Sigmoid colon (tissue), 7 donors: ENCODE measurements around the gene EVI2B. TPM values are rescaled to one million over a fixed set of nuclear protein-coding genes. Genes with fewer than 3 reads are reported as not detected.
"Not testable (repeated sequence)": the region's sequence is repeated elsewhere in the genome, so short reads cannot be mapped to it uniquely, and the experiment has no call there.

Experiments
- DNase-seq: peaks from one replicate; pipeline ENCODE4 v3.0.0-alpha.2; 2019
- H3K27ac ChIP-seq, 4 donors: fragments of 200-600 bp; sonication (generic); one replicate each; pipeline ENCODE4 v1.5.1; 2016 to 2019; ENCODE audit warnings: mild to moderate bottlenecking in 1 of 4
- H3K27me3 ChIP-seq, 3 donors: fragments of 200-600 bp; sonication (generic); one replicate each; pipeline ENCODE4 v1.5.1; 2019; ENCODE audit warnings: mild to moderate bottlenecking in 1 of 3
- H3K36me3 ChIP-seq, 4 donors: fragments of 200-600 bp; sonication (generic); one replicate each; pipeline ENCODE4 v1.5.1; 2016 to 2019
- H3K4me1 ChIP-seq, 4 donors: fragments of 200-600 bp; sonication (generic); one replicate each; pipeline ENCODE4 v1.5.1; 2017 to 2019
- H3K4me3 ChIP-seq, 4 donors: fragments of 200-600 bp; sonication (generic); one replicate each; pipeline ENCODE4 v1.5.1; 2017 to 2019; ENCODE audit warnings: mild to moderate bottlenecking in 2 of 4, moderate library complexity in 1 of 4
- H3K9me3 ChIP-seq, 4 donors: fragments of 200-600 bp in 3 of 4; sonication (generic) in 3 of 4; one replicate each; pipeline versions ENCODE4 v1.5.1 to v1.6.1; 2013 to 2019
- CTCF ChIP-seq, 4 experiments: fragments of 450-650 bp in 3 of 4; fragments of 200-600 bp in 1 of 4; IDR thresholded peaks; one replicate each; pipeline ENCODE4 v1.5.1; 2016 to 2019; ENCODE audit warnings: antibody characterized with exemption in 4 of 4, mild to moderate bottlenecking in 3 of 4, moderate library complexity in 2 of 4
- EP300 ChIP-seq, 4 donors: sonication (generic); formaldehyde crosslinking; IDR thresholded peaks; one replicate each; pipeline ENCODE4 v1.6.1; 2017; ENCODE audit warnings: antibody characterized with exemption in 4 of 4
- POLR2A ChIP-seq, 2 donors: fragments of 450-650 bp; IDR thresholded peaks; one replicate each; pipeline ENCODE4 v1.6.1; 2016; ENCODE audit warnings: antibody characterized with exemption in 2 of 2, mild to moderate bottlenecking in 2 of 2, moderate library complexity in 2 of 2
- POLR2AphosphoS5 ChIP-seq, 4 donors: sonication (generic); formaldehyde crosslinking; IDR thresholded peaks; one replicate each; pipeline ENCODE4 v1.6.1; 2017; ENCODE audit warnings: antibody characterized with exemption in 4 of 4
- WGBS, 2 donors: extraction: QIAGEN DNeasy Blood & Tissue Kit; methylation state at CpG; one replicate each; pipeline ENCODE4 v1.1.7; 2013; 5-methylcytosine and 5-hydroxymethylcytosine counted together
- intact Hi-C: fragments of 100-400 bp; cut with DNase I; formaldehyde crosslinking; loops from one replicate; pipeline ENCODE4 v1.15.1; 2023
- polyA plus RNA-seq, 3 donors: library from polyadenylated mRNA; stranded (reverse); fragments of 200-250 nt; gene quantifications; one replicate each; pipeline ENCODE4 v1.2.3, GENCODE V29; 2013
- total RNA-seq, 4 donors: library from RNA; depleted of rRNA; stranded (reverse); fragments of >200 nt; gene quantifications; one replicate each; pipeline ENCODE4 v1.1.0, GENCODE V29; 2016
- donor health status: healthy with polysubstance abuse.
- donor health status: Bipolar disorder and iron deficiency.
- donor health status: healthy.

The EVI2B gene, protein sequence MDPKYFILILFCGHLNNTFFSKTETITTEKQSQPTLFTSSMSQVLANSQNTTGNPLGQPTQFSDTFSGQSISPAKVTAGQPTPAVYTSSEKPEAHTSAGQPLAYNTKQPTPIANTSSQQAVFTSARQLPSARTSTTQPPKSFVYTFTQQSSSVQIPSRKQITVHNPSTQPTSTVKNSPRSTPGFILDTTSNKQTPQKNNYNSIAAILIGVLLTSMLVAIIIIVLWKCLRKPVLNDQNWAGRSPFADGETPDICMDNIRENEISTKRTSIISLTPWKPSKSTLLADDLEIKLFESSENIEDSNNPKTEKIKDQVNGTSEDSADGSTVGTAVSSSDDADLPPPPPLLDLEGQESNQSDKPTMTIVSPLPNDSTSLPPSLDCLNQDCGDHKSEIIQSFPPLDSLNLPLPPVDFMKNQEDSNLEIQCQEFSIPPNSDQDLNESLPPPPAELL
- total RNA-seq (10 to 100 TPM in 2 of 4 donors, 1 to 10 TPM in 2; 6.9 to 17.5 (median 12.9) TPM), polyA plus RNA-seq (10 to 100 TPM; 10.8 to 30.8 (median 15.5) TPM)

GRCh38 chr17:31313982-31314781 is at the start of gene EVI2B:
EVI2B (minus strand) TSS chr17:31314054; CDS start chr17:31305609, 8,445 bp downstream.
- Histone ChIP-seq H3K27ac (peak within 1 kb of the TSS in 3 of 4 donors; percentile 4 to 42 (median 11)), H3K4me3 (peak within 1 kb of the TSS in 3 of 4 donors; percentile 8 to 29 (median 11)), H3K36me3 (no peaks in the 10 kb centered on the region), H3K4me1 (peaks cover 0 to 10% (median 0%) of the 10 kb centered on the region in 4 donors), H3K27me3 (no peaks in the 10 kb centered on the region), H3K9me3 (no peaks in the 10 kb centered on the region)
- no peak for TF ChIP-seq EP300 (IDR thresholded peaks at IDR 0.05)
- WGBS, 2 donors = 14 to 19% methylated on average over 3 of the region's 3 CpGs
- no peak for DNase-seq
- intact Hi-C loops = no loop called here

DNA sequence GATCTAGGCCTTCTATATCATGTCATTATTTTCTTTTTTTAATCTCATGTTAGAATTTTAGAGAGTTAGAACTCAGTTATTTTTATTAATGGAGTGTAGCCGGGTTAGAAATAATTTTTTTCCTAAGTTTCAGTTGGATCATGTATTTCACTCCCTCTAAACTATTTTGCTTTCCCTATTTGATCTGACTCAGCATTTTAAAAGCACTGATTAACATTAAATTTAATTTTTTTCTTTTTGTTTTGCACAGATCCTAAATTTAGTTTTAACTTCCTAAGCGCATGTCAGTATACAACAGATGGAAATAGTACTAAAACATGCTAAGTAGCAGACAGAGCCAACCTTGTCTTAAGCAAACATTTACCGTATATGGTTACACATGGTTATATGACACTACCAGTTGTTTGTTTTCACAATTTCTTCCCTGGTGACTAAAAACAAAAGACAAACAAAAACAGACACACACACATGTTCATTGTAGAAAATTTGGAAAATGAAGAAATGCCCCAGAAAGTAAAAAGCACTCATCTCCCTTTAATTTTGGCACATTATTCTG is 44.1 kb upstream of the EVI2B start:
- 64 to 78% methylated on average over 3 of the region's 3 CpGs for WGBS, 2 donors
- TF ChIP-seq POLR2AphosphoS5 (IDR thresholded peaks at IDR 0.05) = no peak
- TF ChIP-seq EP300 (IDR thresholded peaks at IDR 0.05) = no peak
- no peak for TF ChIP-seq POLR2A (IDR thresholded peaks at IDR 0.05)
- TF ChIP-seq CTCF (IDR thresholded peaks at IDR 0.05) = no peak
- intact Hi-C loops = no loop called here
- DNase-seq = no peak
- Histone ChIP-seq H3K4me1 (no peaks in the 10 kb centered on the region), H3K4me3 (no peak overlapping the region), H3K27me3 (no peaks in the 10 kb centered on the region), H3K27ac (no peak overlapping the region), H3K9me3 (no peaks in the 10 kb centered on the region), H3K36me3 (peaks cover 0 to 74% (median 4%) of the 10 kb centered on the region in 4 donors)

DNA sequence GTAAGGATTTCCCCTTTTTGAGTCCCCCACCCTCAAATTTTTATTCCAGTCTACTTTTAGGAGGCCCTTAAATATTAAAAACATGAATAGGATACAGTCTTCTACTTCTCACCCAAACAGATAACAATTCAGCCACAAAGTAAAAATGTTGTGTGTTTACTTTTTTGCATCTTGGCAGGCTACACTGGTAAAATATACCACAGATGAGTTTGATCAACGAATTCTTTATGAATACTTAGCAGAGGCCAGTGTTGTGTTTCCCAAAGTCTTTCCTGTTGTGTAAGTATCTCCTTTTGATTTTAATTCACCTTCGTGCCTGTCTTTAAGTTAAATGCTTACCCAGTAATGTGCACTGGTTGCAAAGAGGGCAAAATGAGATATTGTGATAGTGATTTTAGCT is 43.2 kb upstream of the EVI2B start:
- DNase-seq = no peak
- intact Hi-C loops = no loop called here
- H3K4me3 ChIP-seq = no peak overlapping the region
- no peak overlapping the region for H3K27ac ChIP-seq
- no peaks in the 10 kb centered on the region for H3K4me1 ChIP-seq
- WGBS, 2 donors = 65 to 80% methylated on average over 2 of the region's 2 CpGs
- no peak for TF ChIP-seq EP300 (IDR thresholded peaks at IDR 0.05)
- no peak for TF ChIP-seq POLR2A (IDR thresholded peaks at IDR 0.05)
- TF ChIP-seq CTCF (IDR thresholded peaks at IDR 0.05) = no peak
- no peak for TF ChIP-seq POLR2AphosphoS5 (IDR thresholded peaks at IDR 0.05)
- no peaks in the 10 kb centered on the region for H3K9me3 ChIP-seq
- no peaks in the 10 kb centered on the region for H3K27me3 ChIP-seq
- H3K36me3 ChIP-seq = peaks cover 0 to 78% (median 7%) of the 10 kb centered on the region in 4 donors

DNA sequence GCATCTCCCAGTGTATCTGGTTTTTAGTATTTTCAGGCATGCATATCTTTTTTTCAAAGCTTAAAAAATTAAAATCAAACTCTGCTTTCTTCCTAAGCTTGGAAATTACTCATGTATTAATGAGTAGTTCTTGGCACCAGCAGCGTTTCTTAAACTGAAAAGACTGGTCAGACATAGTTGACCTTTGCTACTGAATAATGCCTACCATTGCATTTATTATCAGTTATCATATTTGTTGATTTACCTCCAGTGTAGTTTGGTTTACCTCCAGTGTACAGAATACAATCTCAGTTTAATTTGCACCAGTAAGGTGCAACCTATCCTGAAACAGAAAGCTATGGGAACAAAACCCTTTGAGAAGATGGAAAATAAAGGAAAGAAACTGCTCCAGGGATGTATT is 42.1 kb upstream of the EVI2B start:
- intact Hi-C loops = no loop called here
- H3K4me1 ChIP-seq = no peaks in the 10 kb centered on the region
- TF ChIP-seq POLR2AphosphoS5 (IDR thresholded peaks at IDR 0.05) = no peak
- TF ChIP-seq POLR2A (IDR thresholded peaks at IDR 0.05) = no peak
- no peak for TF ChIP-seq CTCF (IDR thresholded peaks at IDR 0.05)
- TF ChIP-seq EP300 (IDR thresholded peaks at IDR 0.05) = no peak
- no peak overlapping the region for H3K27ac ChIP-seq
- peaks cover 0 to 77% (median 9%) of the 10 kb centered on the region in 4 donors for H3K36me3 ChIP-seq
- no peak overlapping the region for H3K4me3 ChIP-seq
- WGBS, 2 donors = 31 to 69% methylated on average over 1 of the region's 1 CpG
- H3K9me3 ChIP-seq = no peaks in the 10 kb centered on the region
- H3K27me3 ChIP-seq = no peaks in the 10 kb centered on the region
- DNase-seq = no peak

DNA sequence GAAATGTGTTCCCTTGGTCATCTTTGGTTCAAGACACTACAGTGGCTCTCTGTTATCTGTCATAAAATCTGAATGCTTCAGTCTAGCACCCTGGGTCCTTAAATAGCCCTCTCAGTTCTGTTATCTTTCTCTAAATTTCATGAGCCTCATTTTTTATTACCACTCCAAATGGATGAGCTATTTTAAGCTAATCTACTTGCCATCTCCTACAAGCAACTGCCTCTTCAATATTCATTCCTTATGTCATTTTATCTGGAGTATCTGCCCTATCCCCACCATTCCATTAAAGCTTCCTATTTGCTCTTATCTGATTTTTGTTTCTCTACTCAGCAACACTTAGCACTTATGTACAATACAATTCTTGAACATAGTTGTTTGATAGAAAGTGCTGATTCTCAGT is 35.6 kb upstream of the EVI2B start:
- Histone ChIP-seq H3K27me3 (no peaks in the 10 kb centered on the region), H3K4me3 (no peak overlapping the region), H3K4me1 (no peaks in the 10 kb centered on the region), H3K27ac (no peak overlapping the region), H3K9me3 (no peaks in the 10 kb centered on the region), H3K36me3 (peaks cover 0 to 57% (median 12%) of the 10 kb centered on the region in 4 donors)
- intact Hi-C loops = no loop called here
- no peak for TF ChIP-seq EP300 (IDR thresholded peaks at IDR 0.05)
- TF ChIP-seq POLR2A (IDR thresholded peaks at IDR 0.05) = no peak
- TF ChIP-seq POLR2AphosphoS5 (IDR thresholded peaks at IDR 0.05) = no peak
- TF ChIP-seq CTCF (IDR thresholded peaks at IDR 0.05) = no peak
- no peak for DNase-seq

DNA sequence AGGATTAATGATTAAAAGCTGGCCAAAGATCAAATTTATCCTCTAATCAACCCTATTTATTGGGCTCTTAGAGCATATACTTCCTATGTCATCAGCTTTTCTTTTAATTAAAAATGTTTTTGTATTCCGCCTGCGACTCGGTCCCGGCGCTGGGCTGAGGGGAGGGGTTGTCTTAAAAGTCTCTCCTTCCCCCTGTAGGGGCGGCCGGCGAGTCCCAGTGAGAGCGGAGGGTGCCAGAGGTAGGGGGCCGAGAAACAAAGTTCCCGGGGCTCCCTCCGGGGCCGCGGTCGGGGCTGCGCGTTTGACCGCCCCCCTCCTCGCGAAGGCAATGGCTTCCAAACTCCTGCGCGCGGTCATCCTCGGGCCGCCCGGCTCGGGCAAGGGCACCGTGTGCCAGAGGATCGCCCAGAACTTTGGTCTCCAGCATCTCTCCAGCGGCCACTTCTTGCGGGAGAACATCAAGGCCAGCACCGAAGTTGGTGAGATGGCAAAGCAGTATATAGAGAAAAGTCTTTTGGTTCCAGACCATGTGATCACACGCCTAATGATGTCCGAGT is 31.4 kb upstream of the EVI2B start:
- intact Hi-C loops, H3K9me3 ChIP-seq, H3K4me3 ChIP-seq, H3K4me1 ChIP-seq, DNase-seq, H3K27me3 ChIP-seq, H3K27ac ChIP-seq: not testable (repeated sequence)
- 89 to 95% methylated on average over 19 to 21 of the region's 34 CpGs for WGBS, 2 donors
- H3K36me3 ChIP-seq = peaks cover 0 to 49% (median 10%) of the 10 kb centered on the region in 4 donors
